Stimulated activated CD4-positive, alpha-beta T cell treated with anti-CD3 and anti-CD28 coated beads, TNF-alpha, amount 100 ng/mL, for 24 hours (primary cell): ENCODE measurements around the gene P2RY13.

ENCODE experiments used
- DNase-seq, 3 experiments: peaks; one replicate each; pipeline ENCODE4 v3.0.0-alpha.2; 2020; ENCODE audit warnings: low read depth in 3 of 3

Gene P2RY13

GRCh38 chr3:151293127-151293526 lies 36.2 kb downstream of the P2RY13 start:
- DNase-seq, result no peak

GRCh38 chr3:151290673-151291072 lies 38.7 kb downstream of the P2RY13 start:
- no peak for DNase-seq

- no peak for DNase-seq
These were observed 39.9 kb downstream of the P2RY13 start for GRCh38 chr3:151289445-151289844.

- DNase-seq, result no peak
These were observed 43.4 kb downstream of the P2RY13 start for GRCh38 chr3:151285940-151286339.

- no peak for DNase-seq
These were observed 45.4 kb downstream of the P2RY13 start for GRCh38 chr3:151283907-151284461.

- DNase-seq, result no peak
These were observed 46.0 kb downstream of the P2RY13 start for GRCh38 chr3:151283387-151283786.

GRCh38 chr3:151282921-151283320 lies 46.4 kb downstream of the P2RY13 start:
- DNase-seq, result no peak

GRCh38 chr3:151281671-151282324 lies 47.6 kb downstream of the P2RY13 start:
- no peak for DNase-seq

- no peak for DNase-seq
These were observed 51.1 kb downstream of the P2RY13 start, which contains the start of gene P2RY14 for GRCh38 chr3:151278230-151278629. P2RY14 (minus strand) TSS chr3:151278542; CDS start chr3:151214316, 64,226 bp downstream.

GRCh38 chr3:151276687-151277042 lies 52.7 kb downstream of the P2RY13 start:
- no peak for DNase-seq
